AG09319 (cell line): ENCODE measurements around the gene OR5AC2.

Experiments used
- DNase-seq: peaks from one replicate; pipeline ENCODE4 v3.0.0-alpha.2; 2010; ENCODE audit warnings: low read depth; ENCODE audit errors: extremely low read depth
- CTCF ChIP-seq: IDR thresholded peaks from 2 replicates; pipeline ENCODE4 v1.5.1; 2011; ENCODE audit warnings: low read depth, mild to moderate bottlenecking, inconsistent platforms, low read length, moderate library complexity

OR5AC2 gene

GRCh38 chr3:98056035-98056434 is 30.9 kb upstream of the OR5AC2 start:
- no peak for TF ChIP-seq CTCF
- DNase-seq: no peak

GRCh38 chr3:98057631-98058030 is 29.3 kb upstream of the OR5AC2 start:
- TF ChIP-seq CTCF: no peak
- DNase-seq: no peak

GRCh38 chr3:98058244-98058960 is 28.6 kb upstream of the OR5AC2 start:
- no peak for DNase-seq
- no peak for TF ChIP-seq CTCF

- no peak for DNase-seq
- no peak for TF ChIP-seq CTCF
Measured at GRCh38 chr3:98068824-98069223, 18.1 kb upstream of the OR5AC2 start.

- DNase-seq: no peak
- no peak for TF ChIP-seq CTCF
Measured at GRCh38 chr3:98070840-98071239, 16.1 kb upstream of the OR5AC2 start.

- no peak for TF ChIP-seq CTCF
Measured at GRCh38 chr3:98073486-98073885, 13.5 kb upstream of the OR5AC2 start.

GRCh38 chr3:98095882-98096281 is 8.9 kb downstream of the OR5AC2 start:
- TF ChIP-seq CTCF: no peak
- DNase-seq: no peak

More at GRCh38 chr3:98073486-98073885, 13.5 kb upstream of the OR5AC2 start:
- DNase-seq: no peak
